Lung microvascular endothelial cell (primary cell): ENCODE measurements around the gene TNIP3. TPM values are rescaled to one million over a fixed set of nuclear protein-coding genes. Genes with fewer than 3 reads are reported as not detected.
"Not testable (repeated sequence)": the region's sequence is repeated elsewhere in the genome, so short reads cannot be mapped to it uniquely, and the experiment has no call there.

Source experiments
- DNase-seq, 2 donors: peaks; one replicate each; pipeline versions ENCODE4 v3.0.0 to v3.0.0-alpha.2; 2010; ENCODE audit warnings: low read depth in 2 of 2
- total RNA-seq: library from RNA; depleted of rRNA; stranded (reverse); fragments of >200 nt; gene quantifications from 2 replicates; pipeline ENCODE4 v1.2.1, GENCODE V29; 2014

TNIP3 gene, protein sequence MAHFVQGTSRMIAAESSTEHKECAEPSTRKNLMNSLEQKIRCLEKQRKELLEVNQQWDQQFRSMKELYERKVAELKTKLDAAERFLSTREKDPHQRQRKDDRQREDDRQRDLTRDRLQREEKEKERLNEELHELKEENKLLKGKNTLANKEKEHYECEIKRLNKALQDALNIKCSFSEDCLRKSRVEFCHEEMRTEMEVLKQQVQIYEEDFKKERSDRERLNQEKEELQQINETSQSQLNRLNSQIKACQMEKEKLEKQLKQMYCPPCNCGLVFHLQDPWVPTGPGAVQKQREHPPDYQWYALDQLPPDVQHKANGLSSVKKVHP
- 0.20 and 0.22 TPM in 2 replicates for total RNA-seq

GRCh38 chr4:121164291-121164690 is at the start of gene TNIP3:
TSS of gene TNIP3 (minus strand) at chr4:121164321. CDS start at chr4:121164125, 196 bp downstream.
- peak in 1 of 2 donors; percentile 98 for DNase-seq

- DNase-seq: no peak
These were observed 48.7 kb upstream of the TNIP3 start for GRCh38 chr4:121212806-121213205.

- no peak for DNase-seq
These were observed 45.0 kb upstream of the TNIP3 start for GRCh38 chr4:121209171-121209570.

GRCh38 chr4:121208244-121209007 is 44.3 kb upstream of the TNIP3 start:
- DNase-seq: no peak

DNA sequence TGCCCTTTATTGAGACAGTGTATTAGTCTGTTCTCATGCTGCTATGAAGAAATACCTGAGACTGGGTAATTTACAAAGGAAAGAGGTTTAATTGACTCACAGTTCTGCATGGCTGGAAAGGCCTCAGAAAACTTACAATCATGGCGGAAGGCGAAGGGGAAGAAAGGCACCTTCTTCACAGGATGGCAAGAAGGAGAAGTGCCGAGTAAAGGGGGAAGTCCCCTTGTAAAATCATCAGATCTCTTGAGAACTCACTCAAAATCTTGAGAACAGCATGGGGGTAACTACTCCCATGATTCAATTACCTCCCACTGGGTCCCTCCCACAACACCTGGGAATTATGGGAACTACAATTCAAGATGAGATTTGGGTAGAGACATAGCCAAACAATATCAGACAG is 41.7 kb upstream of the TNIP3 start:
- DNase-seq: not testable (repeated sequence)

DNA sequence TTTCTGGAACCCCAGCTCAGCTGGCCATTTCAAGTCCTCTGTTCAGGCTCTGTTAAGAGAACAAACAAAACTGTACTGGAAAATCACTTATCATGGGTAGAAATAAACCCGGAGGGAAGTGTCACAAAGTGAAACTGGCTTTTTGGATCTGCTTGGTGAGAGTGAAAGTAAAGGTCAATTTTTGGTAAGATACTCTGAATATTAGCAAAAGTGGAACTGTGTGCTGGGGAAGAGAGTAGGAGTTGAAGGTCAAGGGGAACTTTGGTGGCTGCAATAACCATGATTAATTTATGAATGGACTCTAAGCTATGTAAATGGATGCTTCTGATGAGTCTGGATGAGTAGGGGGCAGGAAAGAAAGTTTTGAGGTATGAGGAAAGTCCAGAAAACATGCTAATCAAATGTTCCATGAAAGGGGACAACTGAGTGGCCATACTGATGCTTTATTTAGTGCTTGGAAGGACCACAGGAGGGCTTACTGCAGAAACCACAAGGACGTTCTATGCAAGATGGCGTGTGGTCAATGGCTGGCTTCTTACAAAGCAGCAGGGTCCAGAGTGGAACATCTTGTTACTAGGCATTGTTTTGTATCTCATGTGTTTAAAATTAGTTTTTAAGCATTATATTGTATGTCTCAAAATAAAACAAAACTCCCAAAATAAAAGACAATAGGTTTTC is 36.8 kb upstream of the TNIP3 start:
- DNase-seq: no peak

- DNase-seq: no peak
These were observed 35.8 kb upstream of the TNIP3 start for GRCh38 chr4:121199742-121200561.

GRCh38 chr4:121198251-121198650 is 34.1 kb upstream of the TNIP3 start:
- no peak for DNase-seq

DNA sequence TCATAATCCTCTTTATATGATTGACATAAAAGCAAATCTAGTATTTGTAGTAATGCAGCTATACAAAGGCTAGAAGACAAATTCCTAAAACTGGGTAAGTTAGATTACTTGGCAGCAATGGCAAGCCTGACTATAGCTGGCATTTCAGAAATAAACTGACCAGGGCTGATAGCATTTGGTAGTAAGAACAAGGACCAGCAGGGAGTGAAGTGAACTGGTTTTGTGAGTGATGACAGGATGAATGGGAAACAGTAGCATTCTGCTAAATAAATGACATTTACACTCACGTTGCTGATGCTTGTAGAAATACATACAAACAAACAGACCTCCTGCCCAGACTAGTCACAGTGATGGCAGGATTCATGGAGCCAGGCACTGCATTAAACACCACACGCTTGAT is 31.5 kb upstream of the TNIP3 start:
- no peak for DNase-seq

DNA sequence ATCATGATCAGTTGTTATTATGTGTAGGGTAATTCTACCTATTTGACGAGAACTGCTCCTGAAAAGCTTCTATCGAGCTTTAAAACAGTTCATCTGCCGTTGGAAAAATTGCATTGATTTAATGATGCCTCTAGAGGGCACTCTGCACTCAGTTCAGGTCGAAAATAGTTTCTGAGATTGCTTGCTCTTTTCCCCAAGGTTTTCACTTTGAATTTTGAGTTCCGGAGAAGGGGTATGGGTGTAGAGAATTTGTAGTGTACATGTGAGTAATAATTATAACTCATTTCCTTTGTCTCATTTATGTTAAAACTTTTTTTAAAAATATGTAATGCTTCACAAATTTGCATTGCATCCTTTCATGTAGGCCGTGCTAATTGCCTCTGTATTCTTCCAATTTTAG is 28.4 kb upstream of the TNIP3 start:
- DNase-seq: peak; percentile 45 to 48

- no peak for DNase-seq
These were observed 27.9 kb upstream of the TNIP3 start for GRCh38 chr4:121192013-121192412.

DNA sequence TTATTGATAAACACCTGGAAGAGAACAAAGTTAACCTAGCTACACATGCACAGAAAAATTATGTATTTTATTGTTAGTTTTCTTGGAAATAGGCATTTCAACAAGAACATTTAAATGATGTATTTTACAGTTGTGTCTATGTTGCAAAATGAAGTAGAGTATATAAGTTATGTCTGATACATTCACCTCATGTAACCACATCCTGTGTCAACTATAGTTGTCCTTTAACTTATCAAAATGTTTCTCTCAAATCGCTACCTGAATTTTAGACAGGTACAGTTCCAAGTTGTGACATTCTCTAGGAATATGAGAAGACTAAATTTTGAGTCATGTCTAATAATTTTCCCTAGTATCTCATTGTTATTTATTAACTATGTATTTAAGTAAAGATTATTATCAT is 27.2 kb upstream of the TNIP3 start:
- no peak for DNase-seq

DNA sequence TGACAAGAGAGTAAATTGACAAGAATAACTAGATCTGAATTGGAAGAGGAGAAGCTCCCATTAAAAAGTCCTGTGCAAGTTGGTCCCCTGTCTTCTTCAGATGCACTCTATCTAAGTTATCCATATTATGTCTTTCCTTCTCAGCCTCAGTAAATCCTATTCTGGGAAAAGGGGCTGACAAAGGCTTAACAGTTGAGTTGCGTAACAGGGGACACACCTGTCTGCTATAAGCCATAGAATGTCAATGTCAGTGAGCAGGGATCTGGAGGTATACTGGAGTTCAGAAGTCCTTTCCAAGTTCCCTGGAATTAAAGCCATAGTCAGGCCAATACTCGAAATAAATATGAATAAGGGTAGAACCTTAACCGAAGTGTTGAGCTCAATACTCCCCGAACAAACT is 26.3 kb upstream of the TNIP3 start:
- no peak for DNase-seq

GRCh38 chr4:121189326-121190215 is 25.4 kb upstream of the TNIP3 start:
- DNase-seq: no peak

GRCh38 chr4:121187206-121187605 is 23.1 kb upstream of the TNIP3 start:
- DNase-seq: no peak

GRCh38 chr4:121185960-121186359 is 21.8 kb upstream of the TNIP3 start:
- no peak for DNase-seq

DNA sequence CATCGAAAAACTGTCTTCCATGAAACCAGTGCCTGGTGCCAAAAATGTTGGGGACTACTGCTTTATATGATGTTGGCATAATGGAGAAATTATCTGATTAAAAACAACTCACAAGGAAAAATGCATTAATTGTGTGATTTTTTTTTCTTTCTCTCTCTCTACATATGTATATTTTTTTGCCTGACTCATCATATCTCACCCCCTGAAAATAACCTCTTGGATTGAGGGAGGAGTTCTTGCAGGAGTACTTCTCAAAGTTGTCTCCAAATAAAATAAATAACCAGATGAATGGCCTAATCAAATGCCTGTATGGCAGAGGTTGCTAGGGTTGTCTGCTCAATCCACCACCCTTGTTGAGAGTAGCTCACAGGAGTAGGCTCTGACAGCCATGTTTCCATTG is 19.9 kb upstream of the TNIP3 start:
- DNase-seq: no peak

- no peak for DNase-seq
These were observed 19.2 kb upstream of the TNIP3 start for GRCh38 chr4:121183361-121183760.

GRCh38 chr4:121182296-121182695 is 18.2 kb upstream of the TNIP3 start:
- peak in 1 of 2 donors; percentile 49 for DNase-seq

- no peak for DNase-seq
These were observed 17.4 kb upstream of the TNIP3 start for GRCh38 chr4:121181493-121181892.
